ENCODE data around the gene ADD1. TPM values are rescaled to one million over a fixed set of nuclear protein-coding genes. Genes with fewer than 3 reads are reported as not detected.

The ADD1 gene
- polyA plus RNA-seq, 4 donors: 233 to 278 (median 262) TPM

- no peak for DNase-seq (ENCODE audit: low read depth in 4 of 4, low spot score in 2 of 4)
Measured at GRCh38 chr4:2833671-2834000, 10.0 kb upstream of the ADD1 start.

- no peak for DNase-seq (ENCODE audit: low read depth in 4 of 4, low spot score in 2 of 4)
Measured at GRCh38 chr4:2834001-2834921, 9.4 kb upstream of the ADD1 start.

DNA sequence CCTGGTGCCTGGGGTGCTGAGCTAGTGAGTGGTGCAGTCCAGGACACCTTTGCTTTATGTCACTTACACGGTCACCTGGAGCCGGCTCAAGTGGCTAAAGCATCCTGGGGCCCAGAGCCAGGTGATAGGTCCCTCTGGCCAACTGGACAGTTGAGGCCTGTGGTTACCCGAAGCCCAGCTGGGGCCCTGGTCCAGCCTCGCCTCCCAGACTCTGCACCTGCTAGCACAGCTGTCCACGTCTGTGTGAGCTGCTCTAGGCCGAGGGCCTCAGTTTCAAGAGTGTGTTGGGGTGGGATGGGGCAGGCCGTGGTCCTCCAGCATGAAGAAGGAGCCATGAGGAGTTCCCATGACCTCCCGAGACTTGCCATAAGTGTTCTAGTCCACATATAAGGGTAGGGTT is 7.7 kb upstream of the ADD1 start:
- DNase-seq (ENCODE audit: low read depth in 4 of 4, low spot score in 2 of 4): no peak

- DNase-seq (ENCODE audit: low read depth in 4 of 4, low spot score in 2 of 4): no peak
Measured at GRCh38 chr4:2836391-2836859, 7.2 kb upstream of the ADD1 start.

DNA sequence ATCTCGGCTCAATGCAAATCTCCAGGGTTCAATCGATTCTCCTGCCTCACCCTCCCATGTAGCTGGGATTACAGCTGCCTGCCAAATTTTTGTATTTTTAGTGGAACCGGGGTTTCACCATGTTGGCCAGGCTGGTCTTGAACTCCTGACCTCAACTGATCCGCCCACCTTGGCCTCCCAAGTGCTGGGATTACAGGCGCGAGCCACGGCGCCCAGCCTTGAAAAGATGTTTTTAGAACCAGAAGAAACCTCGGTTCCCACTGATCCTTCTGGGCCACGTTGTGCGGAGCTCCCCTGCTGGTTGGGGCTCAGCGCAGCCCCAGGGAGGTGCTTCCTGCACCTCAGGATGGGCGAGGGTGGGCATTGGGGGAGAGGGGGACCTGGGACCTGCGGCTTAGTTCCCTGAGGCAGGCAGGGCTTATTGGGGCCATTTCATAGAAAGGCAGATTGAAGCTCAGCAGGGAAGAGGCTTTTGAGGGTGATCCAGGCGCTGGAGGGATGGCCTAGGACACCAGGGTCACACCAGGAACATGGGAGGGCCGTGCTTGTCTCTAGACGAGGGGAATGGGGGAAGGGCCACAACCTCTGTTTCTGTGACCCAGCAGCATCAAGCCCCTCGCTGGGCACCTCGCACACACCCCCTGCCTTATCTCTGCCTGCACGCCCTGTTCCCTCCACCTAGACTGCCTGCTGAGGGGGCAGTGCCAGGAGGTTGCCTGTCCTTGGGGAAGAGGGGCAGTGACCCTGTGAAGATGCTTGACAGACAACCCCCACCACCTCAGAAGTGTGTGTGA is 6.3 kb upstream of the ADD1 start:
- DNase-seq (ENCODE audit: low read depth in 4 of 4, low spot score in 2 of 4): no peak

- DNase-seq (ENCODE audit: low read depth in 4 of 4, low spot score in 2 of 4): no peak
Measured at GRCh38 chr4:2837904-2838496, 5.6 kb upstream of the ADD1 start.

GRCh38 chr4:2839060-2839459 is 4.6 kb upstream of the ADD1 start:
- no peak for DNase-seq (ENCODE audit: low read depth in 4 of 4, low spot score in 2 of 4)

GRCh38 chr4:2842687-2843262 is 869 bp upstream of the ADD1 start:
- no peak for DNase-seq (ENCODE audit: low read depth in 4 of 4, low spot score in 2 of 4)

- no peak for DNase-seq (ENCODE audit: low read depth in 4 of 4, low spot score in 2 of 4)
Measured at GRCh38 chr4:2843941-2844584, 419 bp downstream of the ADD1 start.

DNA sequence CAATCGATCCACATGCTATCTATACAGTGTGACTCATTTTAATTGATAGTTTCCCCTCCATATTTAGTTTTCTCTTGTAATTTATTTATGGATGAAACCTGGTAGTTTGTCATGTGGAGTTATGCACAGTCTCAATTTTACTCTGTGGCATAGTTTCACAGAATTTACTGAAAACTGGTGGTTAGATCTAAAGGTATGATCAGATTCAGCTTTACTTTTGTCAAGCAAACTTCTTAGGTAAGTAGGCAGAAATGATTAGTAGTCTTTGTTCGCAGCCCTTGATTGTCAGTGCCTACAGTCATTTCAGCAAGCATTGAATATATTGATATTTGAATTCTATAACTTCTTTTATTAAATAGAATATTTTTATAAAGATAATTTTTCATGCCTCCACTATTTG is 2.5 kb downstream of the ADD1 start:
- no peak for DNase-seq (ENCODE audit: low read depth in 4 of 4, low spot score in 2 of 4)

GRCh38 chr4:2847302-2847871 is 3.7 kb downstream of the ADD1 start:
- DNase-seq (ENCODE audit: low read depth in 4 of 4, low spot score in 2 of 4): no peak

DNA sequence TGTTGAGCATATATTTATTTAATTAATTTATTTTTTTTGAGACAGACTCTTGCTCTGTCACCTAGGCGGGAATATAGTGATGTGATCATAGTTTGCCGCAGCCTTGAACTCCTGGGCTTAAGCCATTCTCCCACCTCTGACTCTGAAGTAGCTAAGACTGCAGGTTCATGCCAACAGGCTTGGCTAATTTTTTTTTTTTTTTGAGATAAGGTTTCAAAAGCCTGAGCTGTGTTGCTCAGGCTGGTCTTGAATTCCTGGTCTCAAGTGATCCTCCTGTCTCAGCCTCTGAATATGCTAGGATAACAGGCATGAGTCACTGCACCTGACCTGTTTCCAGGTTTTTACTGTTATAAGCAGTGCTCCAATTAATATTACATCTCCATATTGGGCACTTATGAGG is 4.8 kb downstream of the ADD1 start:
- no peak for DNase-seq (ENCODE audit: low read depth in 4 of 4, low spot score in 2 of 4)

- DNase-seq (ENCODE audit: low read depth in 4 of 4, low spot score in 2 of 4): no peak
Measured at GRCh38 chr4:2849267-2850152, 5.9 kb downstream of the ADD1 start.

- DNase-seq (ENCODE audit: low read depth in 4 of 4, low spot score in 2 of 4): no peak
Measured at GRCh38 chr4:2850966-2851798, 7.5 kb downstream of the ADD1 start.

- DNase-seq (ENCODE audit: low read depth in 4 of 4, low spot score in 2 of 4): no peak
Measured at GRCh38 chr4:2852481-2852921, 8.9 kb downstream of the ADD1 start.

- DNase-seq (ENCODE audit: low read depth in 4 of 4, low spot score in 2 of 4): no peak
Measured at GRCh38 chr4:2855584-2855983, 11.9 kb downstream of the ADD1 start.

DNA sequence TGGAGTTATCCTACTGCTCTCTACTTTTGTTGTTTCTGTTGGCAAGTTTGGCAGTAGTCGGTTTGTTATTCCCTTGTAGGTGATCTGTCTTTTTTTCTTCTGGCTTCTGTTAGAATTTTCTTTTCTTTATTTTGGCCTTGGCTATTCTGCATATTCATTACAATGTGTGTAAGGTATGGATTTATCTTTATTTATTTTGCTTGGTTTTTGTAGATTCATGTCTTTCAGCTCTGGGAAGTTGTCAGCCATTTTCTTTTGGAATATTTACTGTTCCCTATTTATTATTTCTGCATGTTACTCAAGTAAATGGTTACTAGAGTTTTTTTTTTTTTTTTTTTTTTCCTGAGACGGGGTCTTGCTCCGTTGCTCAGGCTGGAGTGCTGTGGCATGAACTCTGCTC is 12.6 kb downstream of the ADD1 start:
- DNase-seq (ENCODE audit: low read depth in 4 of 4, low spot score in 2 of 4): no peak

DNA sequence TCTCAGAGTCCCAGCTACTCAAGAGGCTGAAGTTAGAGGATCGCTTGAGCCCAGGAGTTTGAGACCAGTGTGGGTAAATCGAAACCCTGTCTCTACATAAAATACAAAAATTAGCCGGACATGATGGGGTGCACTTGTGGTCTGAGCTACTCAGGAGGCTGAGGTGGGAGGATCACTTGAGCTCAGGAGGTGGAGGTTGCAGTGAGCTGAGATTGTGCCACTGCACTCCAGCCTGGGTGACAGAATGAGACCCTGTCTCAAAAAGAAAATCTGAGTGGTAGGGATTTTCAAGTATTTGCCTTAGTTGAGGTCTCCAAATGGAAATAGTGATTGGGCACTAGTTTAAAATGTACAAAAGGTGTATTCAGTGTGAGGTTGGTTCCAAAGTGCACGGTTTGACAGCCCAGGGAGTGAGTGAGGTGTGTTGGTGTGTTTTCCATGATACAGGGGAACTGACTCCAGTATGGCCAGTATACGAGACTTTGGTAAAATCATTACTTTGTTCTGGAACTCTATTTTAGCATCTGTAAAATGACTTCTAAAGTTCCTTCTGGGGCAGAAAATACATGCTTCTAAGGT is 13.8 kb downstream of the ADD1 start:
- no peak for DNase-seq (ENCODE audit: low read depth in 4 of 4, low spot score in 2 of 4)
